A549 (cell line): Measurements from ENCODE around the gene LRRC1. TPM values are rescaled to one million over a fixed set of nuclear protein-coding genes. Genes with fewer than 3 reads are reported as not detected.

Experiments used
- ATAC-seq, 2 experiments: fragments of 200-7000 bp in 1 of 2; fragments of >200 bp in 1 of 2; cut with Nextera tagmentation in 1 of 2; cut with Tn5 transposase in 1 of 2; 3 replicates each; pipeline versions ENCODE4 v1.8.0 to v1.9.1; 2018 to 2020; ENCODE audit warnings: mild to moderate bottlenecking in 1 of 2, moderate library complexity in 1 of 2
- CTCF ChIA-PET: fragments of 300-600 bp; sonication (Branson Sonifier 250); formaldehyde crosslinking; extraction: SDS; loops from one replicate; lab custom pipeline; 2021; ENCODE audit warnings: antibody characterized with exemption, inconsistent platforms; lab: Yijun Ruan, JAX
- POLR2A ChIA-PET: fragments of 350-600 bp; formaldehyde crosslinking; extraction: SDS; loops from one replicate; lab custom pipeline; 2021; ENCODE audit warnings: antibody characterized with exemption, inconsistent platforms; lab: Yijun Ruan, JAX
- DNase-seq, 2 experiments: peaks; one replicate each; pipeline versions ENCODE4 v3.0.0 to v3.0.0-alpha.2; 2011 to 2016; ENCODE audit warnings: low read depth in 1 of 2, low spot score in 1 of 2
- FAIRE-seq: peaks from 2 replicates; lab custom pipeline; 2011; peaks lifted over from hg19 to GRCh38; lab: Jason Lieb, UNC
- H3K27ac ChIP-seq, 2 experiments: fragments of >200 bp; sonication (Bioruptor Twin); formaldehyde crosslinking; 3 replicates each; pipeline ENCODE4 v1.5.1; 2016 to 2017
- H3K4me1 ChIP-seq: fragments of >200 bp; sonication (Bioruptor Twin); formaldehyde crosslinking; 3 replicates; pipeline ENCODE4 v1.6.1; 2016
- H3K4me2 ChIP-seq: fragments of >200 bp; sonication (Bioruptor Twin); formaldehyde crosslinking; 3 replicates; pipeline ENCODE4 v1.6.1; 2016
- H3K4me3 ChIP-seq: fragments of >200 bp; sonication (Bioruptor Twin); formaldehyde crosslinking; 3 replicates; pipeline ENCODE4 v1.5.1; 2016
- H3K9me3 ChIP-seq: fragments of >200 bp; sonication (Bioruptor Twin); formaldehyde crosslinking; 3 replicates; pipeline ENCODE4 v1.6.1; 2016
- CBX2 ChIP-seq: fragments of 200-600 bp; sonication (generic); IDR thresholded peaks from 2 replicates; pipeline ENCODE4 v1.6.1; 2016; ENCODE audit warnings: low read depth, mild to moderate bottlenecking, borderline replicate concordance
- CBX8 ChIP-seq: fragments of 200-600 bp; sonication (generic); IDR thresholded peaks from 2 replicates; pipeline ENCODE4 v1.6.1; 2016
- EHF ChIP-seq: fragments of 250-450 bp; sonication (Bioruptor Pico); IDR thresholded peaks from 2 replicates; pipeline ENCODE4 v1.5.0; 2020; ENCODE audit warnings: mild to moderate bottlenecking
- EP300 ChIP-seq, 2 experiments: fragments of >200 bp; sonication (Bioruptor Twin); formaldehyde crosslinking; IDR thresholded peaks; 2 replicates in 1 of 2; 3 replicates in 1 of 2; pipeline ENCODE4 v1.6.1; 2016 to 2017
- FOSL2 ChIP-seq, 2 experiments: fragments of 450-650 bp in 1 of 2; fragments of >200 bp in 1 of 2; sonication (Bioruptor Twin) in 1 of 2; formaldehyde crosslinking; IDR thresholded peaks; 2 replicates each; pipeline versions ENCODE4 v1.5.0 to v1.6.1; 2016 to 2020; ENCODE audit warnings: mild to moderate bottlenecking in 1 of 2, moderate library complexity in 1 of 2
- HOXB5 ChIP-seq: fragments of 250-450 bp; sonication (Bioruptor Pico); IDR thresholded peaks from 2 replicates; pipeline ENCODE4 v1.5.0; 2020; ENCODE audit warnings: mild to moderate bottlenecking, moderate library complexity
- JUN ChIP-seq, 2 experiments: fragments of >200 bp; sonication (Bioruptor Twin); formaldehyde crosslinking; IDR thresholded peaks; 2 replicates in 1 of 2; 3 replicates in 1 of 2; pipeline ENCODE4 v1.6.1; 2016 to 2017
- JUNB ChIP-seq: fragments of >200 bp; sonication (Bioruptor Twin); formaldehyde crosslinking; IDR thresholded peaks from 2 replicates; pipeline ENCODE4 v1.6.1; 2016
- MAFK ChIP-seq: fragments of 450-650 bp; IDR thresholded peaks from 2 replicates; pipeline ENCODE4 v1.6.1; 2014; ENCODE audit not compliant: partially characterized antibody
- POLR2AphosphoS2 ChIP-seq: conservative IDR thresholded peaks from 2 replicates; pipeline ENCODE4 v1.6.1; 2012; ENCODE audit warnings: low read length, improper control_type of control experiment, inconsistent platforms
- RAD21 ChIP-seq, 2 experiments: fragments of >200 bp in 1 of 2; sonication (Bioruptor Twin) in 1 of 2; formaldehyde crosslinking in 1 of 2; IDR thresholded peaks in 1 of 2; conservative IDR thresholded peaks in 1 of 2; 2 replicates in 1 of 2; 3 replicates in 1 of 2; pipeline ENCODE4 v1.6.1; 2012 to 2018; ENCODE audit warnings: inconsistent platforms in 1 of 2
- RCOR1 ChIP-seq: fragments of 150-350 bp; IDR thresholded peaks from 2 replicates; pipeline ENCODE4 v1.6.1; 2014; ENCODE audit warnings: antibody characterized with exemption, low read length, low read depth
- ZSCAN20 ChIP-seq: fragments of 250-450 bp; sonication (Bioruptor Pico); IDR thresholded peaks from 2 replicates; pipeline ENCODE4 v1.8.0; 2022; ENCODE audit warnings: mild to moderate bottlenecking, moderate library complexity
- WGBS: methylation state at CpG from one replicate; pipeline ENCODE4 v1.1.6; 2017; ENCODE audit errors: missing lambda C conversion rate; 5-methylcytosine and 5-hydroxymethylcytosine counted together
- polyA plus RNA-seq, 4 experiments: library from polyadenylated mRNA; depleted of rRNA in 3 of 4; stranded (reverse); fragments of >200 nt; fragmentation: RNase III in 1 of 4; extraction: RNeasy Plus Mini Kit Qiagen cat#74134 plus additional on column Dnase treatment in 1 of 4; gene quantifications; 2 replicates in 3 of 4; 3 replicates in 1 of 4; pipeline ENCODE4 v1.2.3, GENCODE V29; 2011 to 2017
- TF ChIP-seq, protein P1 (sequence below): fragments of 450-650 bp; IDR thresholded peaks from 2 replicates; pipeline ENCODE4 v1.6.1; 2014; ENCODE audit warnings: antibody characterized with exemption
- TF ChIP-seq, protein P2 (sequence below): fragments of 250-450 bp; sonication (Bioruptor Pico); IDR thresholded peaks from 2 replicates; pipeline ENCODE4 v1.5.0; 2020; ENCODE audit warnings: low read depth, mild to moderate bottlenecking, moderate library complexity
- TF ChIP-seq, protein P3 (sequence below): fragments of 150-350 bp; IDR thresholded peaks from 2 replicates; pipeline ENCODE4 v1.6.1; 2014; ENCODE audit warnings: low read depth, mild to moderate bottlenecking, low read length
- TF ChIP-seq, protein P4 (sequence below): IDR thresholded peaks from 2 replicates; pipeline ENCODE4 v1.6.1; 2012; ENCODE audit warnings: low read depth, borderline replicate concordance

The LRRC1 gene
- polyA plus RNA-seq, 2 of the 4 experiments (the other 2 are of a cell fraction) = 5.2 to 8.0 TPM

DNA sequence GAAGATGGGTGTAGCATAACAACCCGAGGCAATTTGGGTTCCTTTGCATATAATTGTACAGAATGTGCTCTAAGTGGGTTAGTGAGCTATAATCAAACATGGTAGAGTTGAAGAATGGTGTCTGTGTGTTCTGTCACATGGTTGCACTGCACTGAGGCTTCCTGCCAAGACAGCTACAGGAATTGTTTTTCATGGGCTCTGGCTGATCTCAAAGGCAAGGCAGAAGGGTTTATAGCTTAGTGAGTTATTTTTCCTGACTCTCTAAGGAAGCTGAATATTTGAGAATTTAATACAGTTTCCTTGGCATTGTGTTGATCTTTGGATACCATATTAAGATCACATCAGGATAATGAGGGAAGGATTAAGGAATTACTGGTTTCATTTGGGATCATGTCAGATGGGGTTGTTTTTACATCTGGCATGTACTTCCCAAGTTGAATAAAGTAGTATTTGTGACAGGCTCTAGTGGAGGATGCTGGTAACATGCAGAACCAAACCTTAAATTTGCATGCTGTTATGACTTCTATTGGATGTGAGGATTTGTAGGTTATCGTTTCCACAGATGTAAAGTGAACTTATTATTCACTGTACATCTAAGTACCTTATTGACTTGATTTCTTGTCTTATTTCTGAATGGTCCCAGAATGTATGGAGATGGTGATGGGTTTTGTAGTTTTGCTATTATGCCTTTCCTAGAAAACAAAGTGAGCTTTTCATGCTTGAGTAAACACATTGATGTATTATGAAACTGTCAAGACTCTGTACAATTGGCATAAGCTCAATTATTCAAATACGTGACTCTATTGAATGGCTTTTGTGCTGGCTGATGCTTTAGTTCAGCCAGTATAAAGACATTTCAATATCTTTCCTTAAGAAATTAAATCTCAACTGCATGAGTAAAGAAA, 43.3 kb downstream of the LRRC1 start:
- ChIA-PET POLR2A (no interaction called here), CTCF (interaction anchor here (1.3 kb wide), 1 partner anchor 119 kb away, joined by 4 read pairs; no protein-coding TSS in a partner anchor)
- no peaks in the 10 kb centered on the region for H3K4me1 ChIP-seq
- ATAC-seq (no peak), FAIRE-seq (no peak), DNase-seq (no peak)
- TF ChIP-seq EHF (CRISPR knock-in tag) = no peak
- no peak for TF ChIP-seq CBX8
- TF ChIP-seq HOXB5 (CRISPR knock-in tag) = no peak
- TF ChIP-seq, protein P1, sequence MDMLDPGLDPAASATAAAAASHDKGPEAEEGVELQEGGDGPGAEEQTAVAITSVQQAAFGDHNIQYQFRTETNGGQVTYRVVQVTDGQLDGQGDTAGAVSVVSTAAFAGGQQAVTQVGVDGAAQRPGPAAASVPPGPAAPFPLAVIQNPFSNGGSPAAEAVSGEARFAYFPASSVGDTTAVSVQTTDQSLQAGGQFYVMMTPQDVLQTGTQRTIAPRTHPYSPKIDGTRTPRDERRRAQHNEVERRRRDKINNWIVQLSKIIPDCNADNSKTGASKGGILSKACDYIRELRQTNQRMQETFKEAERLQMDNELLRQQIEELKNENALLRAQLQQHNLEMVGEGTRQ = no peak
- TF ChIP-seq, protein P2, sequence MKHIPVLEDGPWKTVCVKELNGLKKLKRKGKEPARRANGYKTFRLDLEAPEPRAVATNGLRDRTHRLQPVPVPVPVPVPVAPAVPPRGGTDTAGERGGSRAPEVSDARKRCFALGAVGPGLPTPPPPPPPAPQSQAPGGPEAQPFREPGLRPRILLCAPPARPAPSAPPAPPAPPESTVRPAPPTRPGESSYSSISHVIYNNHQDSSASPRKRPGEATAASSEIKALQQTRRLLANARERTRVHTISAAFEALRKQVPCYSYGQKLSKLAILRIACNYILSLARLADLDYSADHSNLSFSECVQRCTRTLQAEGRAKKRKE = no peak
- no peak for TF ChIP-seq RAD21 (conservative IDR thresholded peaks at IDR 0.05 in 1 of 2, IDR thresholded peaks at IDR 0.05 in 1 of 2)
- no peak for TF ChIP-seq ZSCAN20 (CRISPR knock-in tag)
- TF ChIP-seq, protein P3, sequence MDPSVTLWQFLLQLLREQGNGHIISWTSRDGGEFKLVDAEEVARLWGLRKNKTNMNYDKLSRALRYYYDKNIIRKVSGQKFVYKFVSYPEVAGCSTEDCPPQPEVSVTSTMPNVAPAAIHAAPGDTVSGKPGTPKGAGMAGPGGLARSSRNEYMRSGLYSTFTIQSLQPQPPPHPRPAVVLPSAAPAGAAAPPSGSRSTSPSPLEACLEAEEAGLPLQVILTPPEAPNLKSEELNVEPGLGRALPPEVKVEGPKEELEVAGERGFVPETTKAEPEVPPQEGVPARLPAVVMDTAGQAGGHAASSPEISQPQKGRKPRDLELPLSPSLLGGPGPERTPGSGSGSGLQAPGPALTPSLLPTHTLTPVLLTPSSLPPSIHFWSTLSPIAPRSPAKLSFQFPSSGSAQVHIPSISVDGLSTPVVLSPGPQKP = no peak
- TF ChIP-seq RCOR1 = no peak
- no peak for TF ChIP-seq MAFK
- no peak for TF ChIP-seq CBX2
- peaks cover 7% of the 10 kb centered on the region; the same call in 2 of the 3 replicates for H3K9me3 ChIP-seq
- no peak overlapping the region for H3K4me3 ChIP-seq
- H3K4me2 ChIP-seq = no peak overlapping the region
- WGBS = 66% methylated on average over 3 of the region's 3 CpGs
- H3K27ac ChIP-seq = no peak overlapping the region

DNA sequence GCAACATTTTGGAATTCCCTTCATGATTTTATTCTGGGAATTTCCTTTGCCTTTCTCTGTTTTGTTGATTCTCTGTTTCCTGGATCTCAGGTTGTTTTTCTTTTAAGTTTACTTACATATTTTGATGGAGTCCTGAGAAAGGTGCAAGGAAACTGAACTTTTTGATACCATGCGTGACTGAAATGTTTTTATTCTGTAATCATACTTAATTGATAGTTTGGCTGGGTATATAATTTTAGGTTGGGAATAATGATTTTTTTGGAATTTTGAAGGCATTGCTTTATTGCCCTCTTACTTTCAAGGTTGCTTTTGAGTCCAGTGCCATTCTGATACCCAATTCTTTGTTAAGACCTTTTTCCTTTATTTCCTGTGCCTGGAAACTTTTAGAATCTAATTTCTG, 45.2 kb downstream of the LRRC1 start:
- POLR2A ChIA-PET = no interaction called here
- no peak for FAIRE-seq
- ATAC-seq = no peak
- H3K4me1 ChIP-seq = no peaks in the 10 kb centered on the region
- no peak overlapping the region for H3K27ac ChIP-seq
- TF ChIP-seq, protein P4, sequence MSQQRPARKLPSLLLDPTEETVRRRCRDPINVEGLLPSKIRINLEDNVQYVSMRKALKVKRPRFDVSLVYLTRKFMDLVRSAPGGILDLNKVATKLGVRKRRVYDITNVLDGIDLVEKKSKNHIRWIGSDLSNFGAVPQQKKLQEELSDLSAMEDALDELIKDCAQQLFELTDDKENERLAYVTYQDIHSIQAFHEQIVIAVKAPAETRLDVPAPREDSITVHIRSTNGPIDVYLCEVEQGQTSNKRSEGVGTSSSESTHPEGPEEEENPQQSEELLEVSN = no peak
- no peak for TF ChIP-seq JUN (IDR thresholded peaks at IDR 0.05)
- TF ChIP-seq FOSL2 (IDR thresholded peaks at IDR 0.05) = no peak
- TF ChIP-seq FOSL2 (CRISPR knock-in tag; IDR thresholded peaks at IDR 0.05) = no peak
- TF ChIP-seq EP300 (IDR thresholded peaks at IDR 0.05) = no peak
- no peak for TF ChIP-seq POLR2AphosphoS2
- TF ChIP-seq JUNB = no peak
- DNase-seq = no peak
- H3K4me2 ChIP-seq = no peak overlapping the region
- H3K4me3 ChIP-seq = no peak overlapping the region
- CTCF ChIA-PET = interaction anchor here (0.6 to 1.0 kb wide), 2 partner anchors 10 to 85 kb away, joined by 3 read pairs; no protein-coding TSS in a partner anchor
- H3K9me3 ChIP-seq = peaks cover 7% of the 10 kb centered on the region; the same call in 2 of the 3 replicates
- 94% methylated on average over 1 of the region's 1 CpG for WGBS
